GM12891 (cell line): ENCODE measurements around the gene RAP1A.
A peak's percentile ranks its signal among the peaks of the same experiment; 100 is the strongest.
"Not testable (repeated sequence)": the region's sequence is repeated elsewhere in the genome, so short reads cannot be mapped to it uniquely, and the experiment has no call there.

ENCODE experiments used
- DNase-seq: peaks from one replicate; pipeline ENCODE4 v3.0.0; 2011; ENCODE audit warnings: low spot score; ENCODE audit not compliant: insufficient read length
- FAIRE-seq: peaks from 2 replicates; lab custom pipeline; 2011; peaks lifted over from hg19 to GRCh38; lab: Jason Lieb, UNC
- PAX5 ChIP-seq: IDR thresholded peaks from 2 replicates; pipeline ENCODE4 v1.6.1; 2011; ENCODE audit warnings: low read length, moderate library complexity, mild to moderate bottlenecking; ENCODE audit not compliant: insufficient read depth, severe bottlenecking
- POLR2A ChIP-seq: IDR thresholded peaks from 2 replicates; pipeline ENCODE4 v1.6.1; 2011; ENCODE audit warnings: low read depth, low read length, control low read depth
- POLR2AphosphoS5 ChIP-seq: IDR thresholded peaks from 2 replicates; pipeline ENCODE4 v1.6.1; 2011; ENCODE audit warnings: low read depth, low read length, control low read depth
- POU2F2 ChIP-seq: IDR thresholded peaks from 2 replicates; pipeline ENCODE4 v1.6.1; 2011; ENCODE audit warnings: low read depth, mild to moderate bottlenecking, control low read depth, low read length, moderate library complexity
- SPI1 ChIP-seq: IDR thresholded peaks from 2 replicates; pipeline ENCODE4 v1.6.1; 2011; ENCODE audit warnings: low read depth, low read length, control low read depth
- TAF1 ChIP-seq: IDR thresholded peaks from 2 replicates; pipeline ENCODE4 v1.6.1; 2011; ENCODE audit warnings: low read depth, low read length, control low read depth

The RAP1A gene

GRCh38 chr1:111629190-111629954 lies 9.8 kb downstream of the RAP1A start:
- no peak for FAIRE-seq
- TF ChIP-seq PAX5 (no peak), POLR2A (no peak), POU2F2 (no peak), TAF1 (no peak), SPI1 (no peak), POLR2AphosphoS5 (no peak)
- no peak for DNase-seq

DNA sequence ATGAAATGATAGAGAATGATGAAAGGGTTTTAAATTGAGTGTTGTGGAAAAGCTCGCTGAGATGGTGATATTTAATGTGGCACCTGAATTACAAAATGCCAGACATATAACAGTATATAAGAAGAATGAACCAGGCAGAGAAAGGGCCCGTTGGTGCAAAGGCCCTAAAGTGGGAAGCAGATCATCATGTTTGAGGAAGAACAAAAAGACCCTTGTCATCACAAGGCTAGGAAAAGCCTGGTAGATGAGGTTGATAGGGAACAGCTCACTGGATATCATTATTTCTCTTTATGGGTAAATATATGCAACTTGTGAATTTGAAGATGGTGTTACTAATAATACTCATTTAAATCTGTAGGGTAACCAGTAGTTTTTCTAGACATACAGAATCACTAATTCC lies 11.0 kb downstream of the RAP1A start:
- TF ChIP-seq TAF1, result no peak
- no peak for TF ChIP-seq POLR2A
- TF ChIP-seq POLR2AphosphoS5, result no peak
- no peak for TF ChIP-seq POU2F2
- no peak for TF ChIP-seq PAX5
- no peak for TF ChIP-seq SPI1
- FAIRE-seq (no peak), DNase-seq (no peak)

DNA sequence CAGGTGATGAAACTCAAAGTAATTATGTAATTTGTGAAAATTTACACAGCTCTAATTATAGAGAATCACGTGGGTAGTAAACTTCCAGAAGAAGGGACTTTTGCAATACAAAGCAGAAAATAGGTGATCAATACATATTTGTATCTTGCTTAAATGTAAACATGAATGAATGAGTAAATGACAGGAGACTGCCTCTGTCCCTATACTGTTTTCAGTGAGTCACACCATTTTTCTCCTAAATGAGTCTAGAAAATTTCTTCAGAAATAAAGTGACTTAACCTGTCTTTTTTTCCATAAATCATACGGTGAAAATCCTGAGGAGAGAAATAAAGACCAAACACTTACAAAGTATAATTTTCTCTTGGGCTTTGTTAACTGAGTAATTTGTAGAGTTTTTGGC lies 11.9 kb downstream of the RAP1A start:
- no peak for DNase-seq
- no peak for TF ChIP-seq TAF1
- TF ChIP-seq POU2F2, result no peak
- TF ChIP-seq POLR2AphosphoS5, result no peak
- no peak for TF ChIP-seq PAX5
- no peak for TF ChIP-seq SPI1
- no peak for TF ChIP-seq POLR2A
- no peak for FAIRE-seq

- not testable (repeated sequence) for DNase-seq, FAIRE-seq
These were observed 13.2 kb downstream of the RAP1A start for GRCh38 chr1:111632771-111633170.

GRCh38 chr1:111633736-111634247 lies 14.2 kb downstream of the RAP1A start:
- FAIRE-seq (peak; percentile 76), DNase-seq (no peak)
- no peak for TF ChIP-seq POLR2AphosphoS5
- no peak for TF ChIP-seq POLR2A
- TF ChIP-seq POU2F2, result no peak
- TF ChIP-seq SPI1, result no peak
- no peak for TF ChIP-seq PAX5
- no peak for TF ChIP-seq TAF1

- no peak for DNase-seq
- no peak for FAIRE-seq
- no peak for TF ChIP-seq TAF1
- no peak for TF ChIP-seq SPI1
- TF ChIP-seq POU2F2, result no peak
- TF ChIP-seq POLR2A, result no peak
- no peak for TF ChIP-seq POLR2AphosphoS5
- no peak for TF ChIP-seq PAX5
These were observed 15.9 kb downstream of the RAP1A start for GRCh38 chr1:111635324-111636009.

DNA sequence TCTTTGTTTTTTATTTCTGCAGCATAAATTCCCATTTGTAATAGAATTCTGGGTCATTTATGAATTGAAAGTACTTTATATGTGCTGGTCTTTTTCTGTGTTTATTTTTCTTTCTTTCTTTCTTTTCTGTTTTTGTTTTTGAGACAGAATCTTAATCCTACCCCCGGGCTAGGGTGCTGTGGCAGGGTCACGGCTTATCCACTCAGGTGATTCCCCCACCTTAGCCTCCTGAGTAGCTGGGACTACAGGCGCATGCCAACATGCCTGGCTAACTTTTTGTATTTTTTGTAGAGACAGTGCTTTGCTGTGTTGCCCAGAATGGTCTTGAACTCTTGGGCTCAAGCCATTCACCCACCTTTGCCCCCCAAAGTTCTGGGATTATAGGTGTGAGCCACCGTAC lies 18.7 kb downstream of the RAP1A start:
- DNase-seq (no peak), FAIRE-seq (no peak)
- no peak for TF ChIP-seq PAX5
- TF ChIP-seq TAF1, result no peak
- no peak for TF ChIP-seq POLR2A
- no peak for TF ChIP-seq POU2F2
- no peak for TF ChIP-seq SPI1
- TF ChIP-seq POLR2AphosphoS5, result no peak

DNA sequence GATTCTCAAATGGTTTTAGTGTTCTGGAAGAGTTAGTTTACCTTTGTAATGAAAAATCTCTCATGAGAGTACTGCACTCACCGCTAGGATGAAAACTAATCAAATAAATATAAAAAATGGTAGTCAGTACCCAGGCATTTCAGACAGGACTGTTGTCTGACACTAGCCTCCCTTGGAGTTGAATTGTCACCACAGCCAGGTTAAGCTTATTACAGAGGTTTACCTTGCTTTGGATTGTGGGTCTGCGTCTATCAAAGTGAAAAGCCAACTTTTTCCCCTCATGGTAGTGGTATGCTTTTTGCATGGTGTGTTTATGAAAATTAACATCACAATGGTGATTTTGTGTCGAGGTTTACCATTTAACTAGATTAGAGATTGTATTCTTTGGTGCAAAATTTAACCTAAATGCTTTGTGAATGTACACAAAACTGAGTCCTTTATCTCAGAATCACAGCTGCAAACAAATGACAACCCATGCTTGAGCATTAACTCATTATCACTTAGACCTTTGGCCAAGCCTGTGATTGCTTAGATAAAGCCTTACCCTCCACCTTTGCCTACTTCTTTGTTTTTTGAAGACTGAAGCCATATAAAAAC lies 20.1 kb downstream of the RAP1A start:
- DNase-seq (no peak), FAIRE-seq (no peak)
- no peak for TF ChIP-seq POLR2AphosphoS5
- no peak for TF ChIP-seq TAF1
- no peak for TF ChIP-seq PAX5
- no peak for TF ChIP-seq SPI1
- TF ChIP-seq POU2F2, result no peak
- no peak for TF ChIP-seq POLR2A

GRCh38 chr1:111643097-111643496 lies 23.5 kb downstream of the RAP1A start:
- DNase-seq, result no peak
- FAIRE-seq, result no peak
- TF ChIP-seq POLR2A, result no peak
- TF ChIP-seq SPI1, result no peak
- TF ChIP-seq PAX5, result no peak
- TF ChIP-seq POU2F2, result no peak
- TF ChIP-seq TAF1, result no peak
- no peak for TF ChIP-seq POLR2AphosphoS5
